ENCODE measurements around the gene MBOAT1.

MBOAT1 gene

GRCh38 chr6:20129290-20130088, 82.8 kb downstream of the MBOAT1 start:
- DNase-seq, result no peak

- no peak for DNase-seq
Measured at GRCh38 chr6:20128018-20128417, 84.3 kb downstream of the MBOAT1 start.

GRCh38 chr6:20126789-20127653, 85.2 kb downstream of the MBOAT1 start:
- DNase-seq, result peak; percentile 55

- DNase-seq, result no peak
Measured at GRCh38 chr6:20126102-20126752, 86.0 kb downstream of the MBOAT1 start.

GRCh38 chr6:20124545-20124944, 87.7 kb downstream of the MBOAT1 start:
- DNase-seq, result no peak

GRCh38 chr6:20119485-20119884, 92.8 kb downstream of the MBOAT1 start:
- DNase-seq, result no peak

- no peak for DNase-seq
Measured at GRCh38 chr6:20118892-20119291, 93.4 kb downstream of the MBOAT1 start.

GRCh38 chr6:20117474-20117873, 94.8 kb downstream of the MBOAT1 start:
- DNase-seq, result no peak

GRCh38 chr6:20116792-20117191, 95.5 kb downstream of the MBOAT1 start:
- no peak for DNase-seq

- no peak for DNase-seq
Measured at GRCh38 chr6:20115246-20115980, 96.9 kb downstream of the MBOAT1 start.

GRCh38 chr6:20113649-20114224, 98.5 kb downstream of the MBOAT1 start:
- DNase-seq, result no peak

- DNase-seq, result no peak
Measured at GRCh38 chr6:20112841-20113240, 99.4 kb downstream of the MBOAT1 start.

- no peak for DNase-seq
Measured at GRCh38 chr6:20112241-20112640, 100.0 kb downstream of the MBOAT1 start.

- DNase-seq, result no peak
Measured at GRCh38 chr6:20110478-20110877, 101.8 kb downstream of the MBOAT1 start.

- DNase-seq, result no peak
Measured at GRCh38 chr6:20109526-20109925, 102.7 kb downstream of the MBOAT1 start.

- DNase-seq, result no peak
Measured at GRCh38 chr6:20105838-20106237, 106.4 kb downstream of the MBOAT1 start.

- DNase-seq, result no peak
Measured at GRCh38 chr6:20104696-20105095, 107.6 kb downstream of the MBOAT1 start.

- no peak for DNase-seq
Measured at GRCh38 chr6:20102397-20103073, 109.7 kb downstream of the MBOAT1 start.

GRCh38 chr6:20099156-20099555, 113.1 kb downstream of the MBOAT1 start:
- no peak for DNase-seq

GRCh38 chr6:20098267-20098876, 113.9 kb downstream of the MBOAT1 start:
- no peak for DNase-seq

GRCh38 chr6:20096536-20096935, 115.7 kb downstream of the MBOAT1 start:
- no peak for DNase-seq

Measured in CD4-positive, alpha-beta T cell treated with Interleukin-10 for 1 hour (primary cell).